Stomach (tissue), 9 donors: ENCODE measurements around the gene RBSN. TPM values are rescaled to one million over a fixed set of nuclear protein-coding genes. Genes with fewer than 3 reads are reported as not detected.
A peak's percentile ranks its signal among the peaks of the same experiment; 100 is the strongest.

Experiments used
- DNase-seq, 2 donors: peaks; one replicate each; pipeline versions ENCODE4 v3.0.0 to v3.0.0-alpha.2; 2013 to 2019
- H3K27ac ChIP-seq, 5 donors: fragments of 200-600 bp in 4 of 5; sonication (generic) in 4 of 5; one replicate each; pipeline ENCODE4 v1.5.1; 2013 to 2019; ENCODE audit warnings: mild to moderate bottlenecking in 1 of 5, moderate library complexity in 1 of 5
- H3K27me3 ChIP-seq, 3 donors: fragments of 200-600 bp; sonication (generic); one replicate each; pipeline ENCODE4 v1.5.1; 2017 to 2019; ENCODE audit warnings: mixed run types in 1 of 3
- H3K36me3 ChIP-seq, 4 donors: fragments of 200-600 bp; sonication (generic); 1 replicate in 3 of 4; 2 replicates in 1 of 4; pipeline ENCODE4 v1.5.1; 2016 to 2019
- H3K4me1 ChIP-seq, 4 donors: fragments of 200-600 bp; sonication (generic); one replicate each; pipeline ENCODE4 v1.5.1; 2016 to 2019
- H3K4me3 ChIP-seq, 4 donors: fragments of 200-600 bp; sonication (generic) in 3 of 4; one replicate each; pipeline ENCODE4 v1.5.1; 2016 to 2019; ENCODE audit warnings: mild to moderate bottlenecking in 1 of 4
- H3K9me3 ChIP-seq, 4 donors: fragments of 200-600 bp; sonication (generic); one replicate each; pipeline ENCODE4 v1.5.1; 2016 to 2019
- EP300 ChIP-seq: sonication (generic); formaldehyde crosslinking; IDR thresholded peaks from one replicate; pipeline ENCODE4 v1.6.1; 2017; ENCODE audit warnings: antibody characterized with exemption
- POLR2A ChIP-seq, 4 donors: fragments of 450-650 bp; IDR thresholded peaks; one replicate each; pipeline ENCODE4 v1.6.1; 2016; ENCODE audit warnings: antibody characterized with exemption in 4 of 4, control low read depth in 2 of 4, mild to moderate bottlenecking in 1 of 4, moderate library complexity in 1 of 4
- POLR2AphosphoS5 ChIP-seq, 3 donors: sonication (generic); formaldehyde crosslinking; IDR thresholded peaks; one replicate each; pipeline ENCODE4 v1.6.1; 2016; ENCODE audit warnings: antibody characterized with exemption in 3 of 3
- WGBS, 5 donors: extraction: QIAGEN DNeasy Blood & Tissue Kit in 3 of 5; methylation state at CpG; one replicate each; pipeline versions ENCODE4 v1.1.5 to v1.1.7; 2013 to 2018; 5-methylcytosine and 5-hydroxymethylcytosine counted together
- intact Hi-C: fragments of 100-400 bp; cut with DNase I; formaldehyde crosslinking; loops from one replicate; pipeline ENCODE4 v1.15.1; 2023; ENCODE audit warnings: low total_unique reads
- polyA plus RNA-seq, 3 donors: library from polyadenylated mRNA; stranded (reverse); fragments of 200-250 nt; gene quantifications; one replicate each; pipeline ENCODE4 v1.2.3, GENCODE V29; 2013
- total RNA-seq, 5 donors: library from RNA; depleted of rRNA; stranded (reverse); fragments of >200 nt; gene quantifications; one replicate each; pipeline versions ENCODE4 v1.1.0 to v1.2.3, GENCODE V29; 2014 to 2016
- TF ChIP-seq, protein P1 (sequence below), 7 experiments: fragments of 450-650 bp in 4 of 7; fragments of 200-600 bp in 3 of 7; sonication (generic) in 3 of 7; IDR thresholded peaks; one replicate each; pipeline ENCODE4 v1.5.1; 2016 to 2019; ENCODE audit warnings: antibody characterized with exemption in 7 of 7, control low read depth in 2 of 7, mild to moderate bottlenecking in 1 of 7
- donor health status: healthy with polysubstance abuse.
- donor health status: Bipolar disorder and iron deficiency.
- donor health status: healthy.

The RBSN gene
- total and polyA plus RNA-seq, 8 donors, result 4.3 to 127 (median 15.8) TPM

DNA sequence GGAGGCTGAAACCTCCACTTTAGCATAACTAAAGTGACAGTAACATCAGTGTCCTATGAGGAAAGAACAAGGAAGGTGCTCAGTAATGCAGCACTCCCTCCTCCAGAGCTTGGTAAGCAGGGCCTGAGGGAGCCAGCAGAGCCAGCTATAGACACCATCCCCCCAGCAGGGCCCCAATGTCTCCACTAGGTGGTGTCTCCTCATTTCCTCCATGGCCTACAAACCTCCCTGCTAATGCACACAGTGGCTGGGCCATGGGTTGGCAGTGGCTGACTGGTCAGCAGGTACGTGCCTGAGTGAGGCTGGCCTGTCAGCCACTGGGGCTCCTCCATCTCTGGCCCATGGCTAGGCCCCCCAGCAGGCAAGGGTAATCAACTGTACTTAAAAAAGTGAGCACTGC lies 47.4 kb downstream of the RBSN start:
- H3K36me3 ChIP-seq, result peaks cover 36 to 83% (median 76%) of the 10 kb centered on the region in 4 donors
- intact Hi-C loops, result no loop called here
- H3K4me3 ChIP-seq, result no peak overlapping the region
- no peaks in the 10 kb centered on the region for H3K9me3 ChIP-seq
- DNase-seq, result peak; percentile 59 to 64
- H3K4me1 ChIP-seq, result peaks cover 0 to 4% (median 2%) of the 10 kb centered on the region in 4 donors
- no peak for TF ChIP-seq POLR2AphosphoS5 (IDR thresholded peaks at IDR 0.05)
- TF ChIP-seq, protein P1, sequence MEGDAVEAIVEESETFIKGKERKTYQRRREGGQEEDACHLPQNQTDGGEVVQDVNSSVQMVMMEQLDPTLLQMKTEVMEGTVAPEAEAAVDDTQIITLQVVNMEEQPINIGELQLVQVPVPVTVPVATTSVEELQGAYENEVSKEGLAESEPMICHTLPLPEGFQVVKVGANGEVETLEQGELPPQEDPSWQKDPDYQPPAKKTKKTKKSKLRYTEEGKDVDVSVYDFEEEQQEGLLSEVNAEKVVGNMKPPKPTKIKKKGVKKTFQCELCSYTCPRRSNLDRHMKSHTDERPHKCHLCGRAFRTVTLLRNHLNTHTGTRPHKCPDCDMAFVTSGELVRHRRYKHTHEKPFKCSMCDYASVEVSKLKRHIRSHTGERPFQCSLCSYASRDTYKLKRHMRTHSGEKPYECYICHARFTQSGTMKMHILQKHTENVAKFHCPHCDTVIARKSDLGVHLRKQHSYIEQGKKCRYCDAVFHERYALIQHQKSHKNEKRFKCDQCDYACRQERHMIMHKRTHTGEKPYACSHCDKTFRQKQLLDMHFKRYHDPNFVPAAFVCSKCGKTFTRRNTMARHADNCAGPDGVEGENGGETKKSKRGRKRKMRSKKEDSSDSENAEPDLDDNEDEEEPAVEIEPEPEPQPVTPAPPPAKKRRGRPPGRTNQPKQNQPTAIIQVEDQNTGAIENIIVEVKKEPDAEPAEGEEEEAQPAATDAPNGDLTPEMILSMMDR (IDR thresholded peaks at IDR 0.05), result peak in 5 of 7 experiments; percentile 38 to 53 (median 47)
- WGBS, 5 donors, result 20 to 71% (median 41%) methylated on average over 1 of the region's 1 CpG
- no peak overlapping the region for H3K27ac ChIP-seq
- H3K27me3 ChIP-seq, result no peaks in the 10 kb centered on the region

DNA sequence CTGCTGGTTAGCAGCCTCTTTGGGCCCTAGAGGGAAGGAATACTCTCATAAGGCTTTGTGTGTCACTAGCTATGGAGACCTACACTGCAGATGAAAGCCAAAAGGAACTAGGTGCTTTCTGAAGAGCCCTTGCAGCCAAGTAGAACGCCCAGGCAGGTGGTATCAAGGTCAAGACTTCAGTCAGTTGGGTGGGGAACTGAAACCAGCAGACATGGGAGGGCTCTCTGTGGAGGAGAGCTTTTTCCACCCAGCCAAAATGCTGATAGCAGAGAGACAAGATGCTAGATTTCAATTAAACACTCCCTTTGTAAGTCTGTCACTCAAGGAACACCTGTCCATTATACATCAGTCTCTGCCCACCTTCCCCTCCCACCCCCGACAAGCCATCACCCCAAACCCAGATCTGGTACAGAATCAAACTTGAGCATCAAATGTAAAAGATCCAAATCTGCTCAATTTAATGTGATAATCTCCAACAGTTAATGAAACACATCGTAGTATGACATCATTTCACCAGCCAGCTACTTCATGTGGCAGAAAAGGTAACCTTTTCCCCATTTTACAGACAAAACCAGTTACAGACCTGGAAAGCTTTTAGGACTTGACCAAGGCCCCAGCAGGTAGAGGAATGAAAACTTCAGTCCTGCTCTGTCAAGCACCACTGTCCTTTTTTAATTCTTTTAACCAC lies 48.4 kb downstream of the RBSN start:
- intact Hi-C loops, result no loop called here
- no peak for DNase-seq
- Histone ChIP-seq H3K36me3 (peaks cover 36 to 86% (median 82%) of the 10 kb centered on the region in 4 donors), H3K27me3 (no peaks in the 10 kb centered on the region), H3K4me3 (no peak overlapping the region), H3K9me3 (no peaks in the 10 kb centered on the region), H3K27ac (no peak overlapping the region), H3K4me1 (peaks cover 0 to 4% (median 0%) of the 10 kb centered on the region in 4 donors)
- TF ChIP-seq, protein P1 (IDR thresholded peaks at IDR 0.05), result no peak
- TF ChIP-seq POLR2A (IDR thresholded peaks at IDR 0.05) (no peak), POLR2AphosphoS5 (IDR thresholded peaks at IDR 0.05) (no peak), EP300 (no peak)
- WGBS, 5 donors, result 72 to 82% (median 79%) methylated on average over 3 of the region's 3 CpGs

DNA sequence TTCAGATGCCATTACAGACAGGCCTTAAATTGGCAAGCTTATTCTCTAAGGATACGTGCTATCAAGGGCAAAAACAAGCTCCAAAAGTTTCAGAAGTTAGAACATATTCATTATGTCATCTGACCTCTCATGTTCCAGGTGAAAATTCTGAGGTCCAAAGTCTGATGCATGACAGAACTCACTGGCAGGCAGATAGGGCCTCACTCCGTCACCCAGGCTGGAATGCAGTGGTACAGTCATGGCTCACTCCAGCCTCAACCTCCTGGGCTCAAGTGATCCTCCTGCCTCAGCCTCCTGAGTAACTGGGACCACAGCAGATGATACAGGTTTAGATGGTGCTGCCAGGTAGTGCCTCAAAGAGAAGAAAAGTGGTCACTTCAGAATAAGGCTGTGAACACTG lies 49.4 kb downstream of the RBSN start:
- TF ChIP-seq POLR2A (IDR thresholded peaks at IDR 0.05) (no peak), EP300 (no peak), POLR2AphosphoS5 (IDR thresholded peaks at IDR 0.05) (no peak)
- TF ChIP-seq, protein P1 (IDR thresholded peaks at IDR 0.05), result no peak
- H3K4me3 ChIP-seq, result no peak overlapping the region
- no peaks in the 10 kb centered on the region for H3K9me3 ChIP-seq
- no peaks in the 10 kb centered on the region for H3K27me3 ChIP-seq
- 86 to 96% (median 90%) methylated on average over 2 of the region's 2 CpGs for WGBS, 5 donors
- H3K4me1 ChIP-seq, result peaks cover 0 to 4% (median 0%) of the 10 kb centered on the region in 4 donors
- H3K36me3 ChIP-seq, result peaks cover 41 to 96% (median 91%) of the 10 kb centered on the region in 4 donors
- H3K27ac ChIP-seq, result no peak overlapping the region
- intact Hi-C loops, result no loop called here
- DNase-seq, result no peak

DNA sequence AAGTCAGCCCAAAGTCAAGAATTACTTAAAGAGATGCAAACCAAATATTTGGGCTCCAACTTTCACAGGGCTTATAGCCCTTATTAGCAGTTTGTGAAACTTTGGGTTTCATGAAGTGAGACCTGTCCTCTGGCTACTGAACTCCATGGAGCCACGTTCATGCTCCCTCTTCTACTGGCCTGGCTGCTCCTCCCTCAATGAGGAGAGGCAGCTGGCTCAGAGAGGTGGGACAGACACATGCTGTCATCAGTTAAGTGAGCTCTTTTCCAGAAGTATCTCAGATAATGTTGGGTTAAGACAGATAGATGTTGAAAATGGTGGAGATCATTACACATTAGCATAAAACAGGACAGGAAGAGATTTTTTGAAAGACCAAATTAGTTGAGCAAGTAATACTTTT lies 53.3 kb downstream of the RBSN start:
- no peaks in the 10 kb centered on the region for H3K9me3 ChIP-seq
- intact Hi-C loops, result no loop called here
- no peaks in the 10 kb centered on the region for H3K4me1 ChIP-seq
- WGBS, 5 donors, result 55 to 90% (median 67%) methylated on average over 1 of the region's 1 CpG
- no peaks in the 10 kb centered on the region for H3K27me3 ChIP-seq
- H3K4me3 ChIP-seq, result no peak overlapping the region
- DNase-seq, result no peak
- no peak for TF ChIP-seq POLR2A (IDR thresholded peaks at IDR 0.05)
- TF ChIP-seq POLR2AphosphoS5 (IDR thresholded peaks at IDR 0.05), result no peak
- no peak for TF ChIP-seq EP300
- TF ChIP-seq, protein P1 (IDR thresholded peaks at IDR 0.05), result no peak
- H3K27ac ChIP-seq, result no peak overlapping the region
- peaks cover 49 to 100% (median 100%) of the 10 kb centered on the region in 4 donors for H3K36me3 ChIP-seq
